ENCODE measurements around the gene ITPR3. TPM values are rescaled to one million over a fixed set of nuclear protein-coding genes. Genes with fewer than 3 reads are reported as not detected.

ITPR3 gene
- total and polyA plus RNA-seq, 2 experiments from 2014 or later, result 4.9 to 10.4 TPM

DNA sequence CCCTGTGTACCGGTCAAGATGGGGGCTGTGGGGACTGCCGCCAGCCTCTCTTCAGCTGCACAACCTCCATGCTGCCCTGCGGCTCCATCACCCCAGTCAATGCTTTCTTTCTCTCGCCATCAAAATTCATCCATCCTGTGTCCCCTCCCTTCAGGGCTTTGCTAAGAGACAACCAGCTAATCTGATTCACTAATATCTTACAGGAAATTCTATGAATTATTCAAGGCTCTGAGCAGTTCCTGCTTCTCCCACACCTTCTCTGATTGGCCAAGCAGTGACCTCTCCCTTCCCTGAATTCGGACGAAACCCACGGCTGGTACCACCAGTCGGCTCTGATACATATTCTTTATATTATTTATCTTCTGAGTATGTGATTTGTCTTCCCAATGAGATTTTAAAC, 13.8 kb downstream of the ITPR3 start:
- Histone ChIP-seq H3K9ac (no peak overlapping the region), H3K9me3 (ENCODE audit: low read depth) (no peaks in the 10 kb centered on the region), H3K9me2 (ENCODE audit: insufficient read depth) (no peaks in the 10 kb centered on the region), H3K4me2 (ENCODE audit: unreplicated experiment) (no peak overlapping the region), H3K4me1 (ENCODE audit: insufficient read depth) (peaks cover 5% of the 10 kb centered on the region), H3F3A (ENCODE audit: insufficient read depth) (no peaks in the 10 kb centered on the region), H3K79me2 (ENCODE audit: insufficient read depth) (no peaks in the 10 kb centered on the region), H3K27me3 (replicated peaks; ENCODE audit: insufficient read depth) (no peaks in the 10 kb centered on the region), H3K27ac (no peak overlapping the region), H3K36me3 (ENCODE audit: low read depth) (no peaks in the 10 kb centered on the region), H3K4me3 (no peak overlapping the region), H4K20me1 (ENCODE audit: insufficient read depth) (no peaks in the 10 kb centered on the region), H2AFZ (no peak overlapping the region)
- TF ChIP-seq EZH2 (IDR thresholded peaks at IDR 0.05; ENCODE audit: insufficient read depth, poor library complexity, severe bottlenecking), result no peak
- TF ChIP-seq EZH2phosphoT487 (IDR thresholded peaks at IDR 0.05; ENCODE audit: insufficient read depth, low read depth), result no peak
- 91 to 94% methylated on average over 8 of the region's 8 CpGs for WGBS, 2 experiments (ENCODE audit: low coverage in 1 of 2, low lambda C conversion rate in 2 of 2, missing lambda C conversion rate in 2 of 2)
- no peak for DNase-seq
- in situ Hi-C loops (cut with MboI), result no loop called here

GRCh38 chr6:33636655-33637054, 15.5 kb downstream of the ITPR3 start:
- Histone ChIP-seq H3K4me2 (ENCODE audit: unreplicated experiment) (no peak overlapping the region), H3K79me2 (ENCODE audit: insufficient read depth) (no peaks in the 10 kb centered on the region), H3K4me3 (no peak overlapping the region), H3K9me3 (ENCODE audit: low read depth) (no peaks in the 10 kb centered on the region), H3K9me2 (ENCODE audit: insufficient read depth) (no peaks in the 10 kb centered on the region), H3K4me1 (ENCODE audit: insufficient read depth) (peaks cover 5% of the 10 kb centered on the region), H3K36me3 (ENCODE audit: low read depth) (no peaks in the 10 kb centered on the region), H2AFZ (no peak overlapping the region), H3F3A (ENCODE audit: insufficient read depth) (no peaks in the 10 kb centered on the region), H3K27ac (no peak overlapping the region), H3K27me3 (replicated peaks; ENCODE audit: insufficient read depth) (no peaks in the 10 kb centered on the region), H3K9ac (no peak overlapping the region), H4K20me1 (ENCODE audit: insufficient read depth) (no peaks in the 10 kb centered on the region)
- DNase-seq, result no peak
- TF ChIP-seq EZH2phosphoT487 (IDR thresholded peaks at IDR 0.05; ENCODE audit: insufficient read depth, low read depth), result no peak
- TF ChIP-seq EZH2 (IDR thresholded peaks at IDR 0.05; ENCODE audit: insufficient read depth, poor library complexity, severe bottlenecking), result no peak
- WGBS, 2 experiments (ENCODE audit: low coverage in 1 of 2, low lambda C conversion rate in 2 of 2, missing lambda C conversion rate in 2 of 2), result 94 to 95% methylated on average over 10 to 11 of the region's 11 CpGs
- in situ Hi-C loops (cut with MboI), result no loop called here

DNA sequence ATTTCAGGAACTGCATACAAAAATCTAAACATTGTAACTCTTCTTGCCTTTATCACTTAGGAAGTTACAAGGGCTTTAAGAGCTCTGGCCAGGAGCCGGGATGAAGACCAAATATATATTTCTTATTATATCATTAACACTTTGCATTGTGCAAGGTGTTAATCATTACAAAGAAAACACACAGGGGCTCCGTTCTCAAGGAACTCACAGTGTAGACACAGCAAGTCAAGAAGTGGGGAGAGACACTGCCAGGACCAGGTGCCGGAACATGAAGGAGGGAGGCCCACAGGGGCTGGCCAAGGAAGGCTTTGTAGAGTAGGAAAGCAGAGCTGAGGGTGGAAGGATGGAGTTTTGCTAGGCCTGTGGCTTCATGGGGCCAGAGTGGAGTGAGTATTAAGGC, 17.4 kb downstream of the ITPR3 start:
- in situ Hi-C loops (cut with MboI), result no loop called here

DNA sequence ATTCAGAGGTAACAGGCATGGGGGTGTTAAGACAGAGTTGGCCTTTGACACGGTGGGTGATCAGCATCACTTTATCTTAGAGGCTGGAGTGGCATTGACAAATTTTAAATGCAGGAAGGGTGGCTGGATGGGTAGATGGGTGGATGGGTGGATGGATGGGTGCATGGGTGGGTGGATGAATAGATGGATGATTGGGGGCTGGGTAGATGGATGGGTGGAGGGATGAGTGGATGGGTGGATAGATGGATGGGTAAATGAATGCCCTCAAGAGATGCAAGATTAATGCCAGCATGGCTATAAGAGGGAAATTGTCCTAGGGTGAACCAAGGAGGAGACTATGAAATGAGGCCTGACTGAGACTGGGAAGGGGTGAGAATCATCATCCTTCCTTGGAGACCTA, 18.4 kb downstream of the ITPR3 start:
- no peaks in the 10 kb centered on the region for H3F3A ChIP-seq (ENCODE audit: insufficient read depth)
- H3K27me3 ChIP-seq (replicated peaks; ENCODE audit: insufficient read depth), result no peaks in the 10 kb centered on the region
- 95 to 97% methylated on average over 1 of the region's 1 CpG for WGBS, 2 experiments (ENCODE audit: low coverage in 1 of 2, low lambda C conversion rate in 2 of 2, missing lambda C conversion rate in 2 of 2)
- H2AFZ ChIP-seq, result no peak overlapping the region
- no peaks in the 10 kb centered on the region for H3K9me2 ChIP-seq (ENCODE audit: insufficient read depth)
- H3K36me3 ChIP-seq (ENCODE audit: low read depth), result no peaks in the 10 kb centered on the region
- H3K4me2 ChIP-seq (ENCODE audit: unreplicated experiment), result no peak overlapping the region
- no peak overlapping the region for H3K27ac ChIP-seq
- TF ChIP-seq EZH2phosphoT487 (IDR thresholded peaks at IDR 0.05; ENCODE audit: insufficient read depth, low read depth) (no peak), EZH2 (IDR thresholded peaks at IDR 0.05; ENCODE audit: insufficient read depth, poor library complexity, severe bottlenecking) (no peak)
- H3K9me3 ChIP-seq (ENCODE audit: low read depth), result no peaks in the 10 kb centered on the region
- no peak overlapping the region for H3K9ac ChIP-seq
- H3K4me3 ChIP-seq, result no peak overlapping the region
- H3K4me1 ChIP-seq (ENCODE audit: insufficient read depth), result no peaks in the 10 kb centered on the region
- in situ Hi-C loops (cut with MboI), result no loop called here
- no peak for DNase-seq
- H4K20me1 ChIP-seq (ENCODE audit: insufficient read depth), result no peaks in the 10 kb centered on the region
- H3K79me2 ChIP-seq (ENCODE audit: insufficient read depth), result no peaks in the 10 kb centered on the region

More for the DNA sequence above, 17.4 kb downstream of the ITPR3 start:
- Histone ChIP-seq H3K27ac (no peak overlapping the region), H4K20me1 (ENCODE audit: insufficient read depth) (no peaks in the 10 kb centered on the region), H3K79me2 (ENCODE audit: insufficient read depth) (no peaks in the 10 kb centered on the region), H3K9me3 (ENCODE audit: low read depth) (no peaks in the 10 kb centered on the region), H3K4me1 (ENCODE audit: insufficient read depth) (peaks cover 5% of the 10 kb centered on the region), H3K4me3 (no peak overlapping the region), H3K9ac (no peak overlapping the region), H2AFZ (no peak overlapping the region), H3K36me3 (ENCODE audit: low read depth) (no peaks in the 10 kb centered on the region), H3F3A (ENCODE audit: insufficient read depth) (no peaks in the 10 kb centered on the region), H3K27me3 (replicated peaks; ENCODE audit: insufficient read depth) (no peaks in the 10 kb centered on the region), H3K4me2 (ENCODE audit: unreplicated experiment) (no peak overlapping the region), H3K9me2 (ENCODE audit: insufficient read depth) (no peaks in the 10 kb centered on the region)
- WGBS, 2 experiments (ENCODE audit: low coverage in 1 of 2, low lambda C conversion rate in 2 of 2, missing lambda C conversion rate in 2 of 2), result 84 to 88% methylated on average over 3 of the region's 3 CpGs
- TF ChIP-seq EZH2phosphoT487 (IDR thresholded peaks at IDR 0.05; ENCODE audit: insufficient read depth, low read depth) (no peak), EZH2 (IDR thresholded peaks at IDR 0.05; ENCODE audit: insufficient read depth, poor library complexity, severe bottlenecking) (no peak)
- no peak for DNase-seq

GRCh38 chr6:33640361-33640760, 19.2 kb downstream of the ITPR3 start:
- Histone ChIP-seq H3K9ac (no peak overlapping the region), H3K36me3 (ENCODE audit: low read depth) (no peaks in the 10 kb centered on the region), H4K20me1 (ENCODE audit: insufficient read depth) (no peaks in the 10 kb centered on the region), H3K9me2 (ENCODE audit: insufficient read depth) (no peaks in the 10 kb centered on the region), H3K27ac (no peak overlapping the region), H3K79me2 (ENCODE audit: insufficient read depth) (no peaks in the 10 kb centered on the region), H3F3A (ENCODE audit: insufficient read depth) (no peaks in the 10 kb centered on the region), H3K4me3 (no peak overlapping the region), H3K4me1 (ENCODE audit: insufficient read depth) (no peaks in the 10 kb centered on the region), H3K9me3 (ENCODE audit: low read depth) (no peaks in the 10 kb centered on the region), H3K4me2 (ENCODE audit: unreplicated experiment) (no peak overlapping the region), H3K27me3 (replicated peaks; ENCODE audit: insufficient read depth) (no peaks in the 10 kb centered on the region), H2AFZ (no peak overlapping the region)
- no peak for TF ChIP-seq EZH2 (IDR thresholded peaks at IDR 0.05; ENCODE audit: insufficient read depth, poor library complexity, severe bottlenecking)
- no peak for TF ChIP-seq EZH2phosphoT487 (IDR thresholded peaks at IDR 0.05; ENCODE audit: insufficient read depth, low read depth)
- DNase-seq, result no peak
- 78 to 84% methylated on average over 8 to 12 of the region's 13 CpGs for WGBS, 2 experiments (ENCODE audit: low coverage in 1 of 2, low lambda C conversion rate in 2 of 2, missing lambda C conversion rate in 2 of 2)
- in situ Hi-C loops (cut with MboI), result no loop called here

Data from GM23248 (cell line).